HEK293 (cell line): ENCODE data around the gene TIMM17A.

ENCODE experiments used
- BCL11B ChIP-seq: fragments of 450-650 bp; formaldehyde crosslinking; IDR thresholded peaks from 2 replicates; pipeline ENCODE4 v1.5.1; 2016; ENCODE audit warnings: low read depth, missing biosample characterization, missing genetic modification characterization
- GLI4 ChIP-seq: fragments of 450-650 bp; formaldehyde crosslinking; IDR thresholded peaks from 2 replicates; pipeline ENCODE4 v1.5.1; 2016; ENCODE audit warnings: missing biosample characterization, missing genetic modification characterization
- GLIS2 ChIP-seq: fragments of 450-650 bp; formaldehyde crosslinking; IDR thresholded peaks from 2 replicates; pipeline ENCODE4 v1.5.1; 2016; ENCODE audit warnings: missing biosample characterization, missing genetic modification characterization
- HOXA7 ChIP-seq: sonication (generic); formaldehyde crosslinking; IDR thresholded peaks from 2 replicates; pipeline ENCODE4 v1.8.1; 2022; ENCODE audit warnings: missing genetic modification reagents, borderline replicate concordance
- KLF1 ChIP-seq: fragments of 450-650 bp; formaldehyde crosslinking; IDR thresholded peaks from 2 replicates; pipeline ENCODE4 v1.5.1; 2016; ENCODE audit warnings: missing biosample characterization, missing genetic modification characterization
- MZF1 ChIP-seq: fragments of 450-650 bp; formaldehyde crosslinking; IDR thresholded peaks from 2 replicates; pipeline ENCODE4 v1.5.1; 2017; ENCODE audit warnings: missing biosample characterization, missing genetic modification characterization, borderline replicate concordance
- OSR2 ChIP-seq: fragments of 450-650 bp; formaldehyde crosslinking; IDR thresholded peaks from 2 replicates; pipeline ENCODE4 v1.5.1; 2016; ENCODE audit warnings: missing biosample characterization, missing genetic modification characterization
- REST ChIP-seq: fragments of 450-650 bp; formaldehyde crosslinking; IDR thresholded peaks from 2 replicates; pipeline ENCODE4 v1.5.1; 2016; ENCODE audit warnings: missing biosample characterization, missing genetic modification characterization
- SP7 ChIP-seq: fragments of 450-650 bp; formaldehyde crosslinking; IDR thresholded peaks from 2 replicates; pipeline ENCODE4 v1.5.1; 2016; ENCODE audit warnings: missing biosample characterization, missing genetic modification characterization
- YY1 ChIP-seq: fragments of 450-650 bp; formaldehyde crosslinking; IDR thresholded peaks from 2 replicates; pipeline ENCODE4 v1.5.1; 2018; ENCODE audit warnings: missing biosample characterization, missing genetic modification characterization
- ZBTB11 ChIP-seq: fragments of 450-650 bp; formaldehyde crosslinking; conservative IDR thresholded peaks from 2 replicates; pipeline ENCODE4 v1.5.1; 2016; ENCODE audit warnings: low read depth, missing biosample characterization, missing genetic modification characterization
- ZBTB17 ChIP-seq: fragments of 450-650 bp; formaldehyde crosslinking; IDR thresholded peaks from 2 replicates; pipeline ENCODE4 v1.5.1; 2016; ENCODE audit warnings: missing biosample characterization, missing genetic modification characterization
- ZBTB8A ChIP-seq: fragments of 450-650 bp; formaldehyde crosslinking; IDR thresholded peaks from 2 replicates; pipeline ENCODE4 v1.5.1; 2016; ENCODE audit warnings: missing biosample characterization, missing genetic modification characterization
- ZIC2 ChIP-seq: fragments of 450-650 bp; formaldehyde crosslinking; IDR thresholded peaks from 2 replicates; pipeline ENCODE4 v1.5.1; 2016; ENCODE audit warnings: missing biosample characterization, missing genetic modification characterization
- ZNF10 ChIP-seq: fragments of 450-650 bp; formaldehyde crosslinking; IDR thresholded peaks from 2 replicates; pipeline ENCODE4 v1.5.1; 2017; ENCODE audit warnings: missing biosample characterization, missing genetic modification characterization
- ZNF2 ChIP-seq: fragments of 450-650 bp; formaldehyde crosslinking; IDR thresholded peaks from 2 replicates; pipeline ENCODE4 v1.5.1; 2016; ENCODE audit warnings: missing biosample characterization, missing genetic modification characterization
- ZNF274 ChIP-seq, 2 experiments: fragments of 200-500 bp in 1 of 2; fragments of 450-650 bp in 1 of 2; sonication (Bioruptor generic) in 1 of 2; formaldehyde crosslinking in 1 of 2; IDR thresholded peaks; 2 replicates each; pipeline versions ENCODE4 v1.5.1 to v1.6.1; 2014 to 2016; ENCODE audit warnings: borderline replicate concordance in 1 of 2, inconsistent platforms in 1 of 2, low read length in 1 of 2, missing biosample characterization in 1 of 2, missing genetic modification characterization in 1 of 2
- ZNF366 ChIP-seq: fragments of 450-650 bp; formaldehyde crosslinking; conservative IDR thresholded peaks from 2 replicates; pipeline ENCODE4 v1.5.1; 2016; ENCODE audit warnings: missing biosample characterization, missing genetic modification characterization
- ZNF394 ChIP-seq: fragments of 450-650 bp; formaldehyde crosslinking; IDR thresholded peaks from 2 replicates; pipeline ENCODE4 v1.5.1; 2016; ENCODE audit warnings: missing biosample characterization, missing genetic modification characterization, mild to moderate bottlenecking, moderate library complexity, borderline replicate concordance
- ZNF398 ChIP-seq: fragments of 450-650 bp; formaldehyde crosslinking; IDR thresholded peaks from 2 replicates; pipeline ENCODE4 v1.5.1; 2017; ENCODE audit warnings: missing biosample characterization, missing genetic modification characterization
- ZNF560 ChIP-seq: fragments of 450-650 bp; formaldehyde crosslinking; IDR thresholded peaks from 2 replicates; pipeline ENCODE4 v1.5.1; 2017; ENCODE audit warnings: missing biosample characterization, missing genetic modification characterization, borderline replicate concordance
- ZNF677 ChIP-seq: fragments of 450-650 bp; IDR thresholded peaks from 2 replicates; pipeline ENCODE4 v1.5.0; 2018; ENCODE audit warnings: missing biosample characterization, mild to moderate bottlenecking, missing genetic modification characterization, moderate library complexity
- ZNF785 ChIP-seq: fragments of 450-650 bp; formaldehyde crosslinking; IDR thresholded peaks from 2 replicates; pipeline ENCODE4 v1.5.1; 2016; ENCODE audit warnings: missing biosample characterization, missing genetic modification characterization
- ZSCAN16 ChIP-seq: fragments of 450-650 bp; formaldehyde crosslinking; IDR thresholded peaks from 2 replicates; pipeline ENCODE4 v1.5.1; 2016; ENCODE audit warnings: missing biosample characterization, missing genetic modification characterization
- ZXDB ChIP-seq: fragments of 450-650 bp; formaldehyde crosslinking; IDR thresholded peaks from 2 replicates; pipeline ENCODE4 v1.5.1; 2016; ENCODE audit warnings: missing biosample characterization, missing genetic modification characterization
- TF ChIP-seq, protein P1 (sequence below): fragments of 450-650 bp; formaldehyde crosslinking; IDR thresholded peaks from 2 replicates; pipeline ENCODE4 v1.5.1; 2016; ENCODE audit warnings: missing biosample characterization, missing genetic modification characterization
- TF ChIP-seq, protein P2 (sequence below): fragments of 450-650 bp; formaldehyde crosslinking; IDR thresholded peaks from 2 replicates; pipeline ENCODE4 v1.5.1; 2016; ENCODE audit warnings: missing biosample characterization, missing genetic modification characterization

Gene TIMM17A

GRCh38 chr1:201982623-201983379 is 27.5 kb downstream of the TIMM17A start, which contains the start of gene RNPEP (continued):
- peak; percentile 73; the same call in 1 of the 2 replicates for TF ChIP-seq ZNF398
- no peak for TF ChIP-seq ZNF785 (tag by site-specific recombination)
- TF ChIP-seq ZNF10: peak; percentile 6; the same call in 1 of the 2 replicates
- peak; percentile 86 for TF ChIP-seq ZBTB8A (tag by site-specific recombination)
- no peak for TF ChIP-seq BCL11B
- peak; percentile 76; the same call in 1 of the 2 replicates for TF ChIP-seq YY1 (tag by site-specific recombination)
- TF ChIP-seq SP7 (tag by site-specific recombination): peak; percentile 76
- peak; percentile 92 for TF ChIP-seq ZNF366 (tag by site-specific recombination)
- no peak for TF ChIP-seq REST (tag by site-specific recombination)
- no peak for TF ChIP-seq ZSCAN16
- TF ChIP-seq MZF1 (tag by site-specific recombination): 0 out of 2 replicates have a peak, but pooled peaks have one; percentile 5
- TF ChIP-seq, protein P1, sequence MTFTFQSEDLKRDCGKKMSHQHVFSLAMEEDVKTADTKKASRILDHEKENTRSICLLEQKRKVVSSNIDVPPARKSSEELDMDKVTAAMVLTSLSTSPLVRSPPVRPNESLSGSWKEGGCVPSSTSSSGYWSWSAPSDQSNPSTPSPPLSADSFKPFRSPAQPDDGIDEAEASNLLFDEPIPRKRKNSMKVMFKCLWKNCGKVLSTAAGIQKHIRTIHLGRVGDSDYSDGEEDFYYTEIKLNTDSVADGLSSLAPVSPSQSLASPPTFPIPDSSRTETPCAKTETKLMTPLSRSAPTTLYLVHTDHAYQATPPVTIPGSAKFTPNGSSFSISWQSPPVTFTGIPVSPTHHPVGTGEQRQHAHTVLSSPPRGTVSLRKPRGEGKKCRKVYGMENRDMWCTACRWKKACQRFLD (tag by site-specific recombination): no peak
- TF ChIP-seq ZIC2 (tag by site-specific recombination): peak; percentile 53; the same call in 1 of the 2 replicates
- peak; percentile 91 for TF ChIP-seq ZNF2 (tag by site-specific recombination)
- TF ChIP-seq, protein P2, sequence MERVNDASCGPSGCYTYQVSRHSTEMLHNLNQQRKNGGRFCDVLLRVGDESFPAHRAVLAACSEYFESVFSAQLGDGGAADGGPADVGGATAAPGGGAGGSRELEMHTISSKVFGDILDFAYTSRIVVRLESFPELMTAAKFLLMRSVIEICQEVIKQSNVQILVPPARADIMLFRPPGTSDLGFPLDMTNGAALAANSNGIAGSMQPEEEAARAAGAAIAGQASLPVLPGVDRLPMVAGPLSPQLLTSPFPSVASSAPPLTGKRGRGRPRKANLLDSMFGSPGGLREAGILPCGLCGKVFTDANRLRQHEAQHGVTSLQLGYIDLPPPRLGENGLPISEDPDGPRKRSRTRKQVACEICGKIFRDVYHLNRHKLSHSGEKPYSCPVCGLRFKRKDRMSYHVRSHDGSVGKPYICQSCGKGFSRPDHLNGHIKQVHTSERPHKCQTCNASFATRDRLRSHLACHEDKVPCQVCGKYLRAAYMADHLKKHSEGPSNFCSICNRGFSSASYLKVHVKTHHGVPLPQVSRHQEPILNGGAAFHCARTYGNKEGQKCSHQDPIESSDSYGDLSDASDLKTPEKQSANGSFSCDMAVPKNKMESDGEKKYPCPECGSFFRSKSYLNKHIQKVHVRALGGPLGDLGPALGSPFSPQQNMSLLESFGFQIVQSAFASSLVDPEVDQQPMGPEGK (tag by site-specific recombination): peak; percentile 85
- TF ChIP-seq GLI4 (tag by site-specific recombination): peak; percentile 70; the same call in 1 of the 2 replicates
- peak; percentile 56 for TF ChIP-seq ZXDB (tag by site-specific recombination)
- TF ChIP-seq ZNF394: no peak; the same call in 1 of the 2 replicates
- no peak for TF ChIP-seq ZNF274 (IDR thresholded peaks at IDR 0.05; ENCODE audit: low read length)
- no peak for TF ChIP-seq ZNF274 (tag by site-specific recombination; IDR thresholded peaks at IDR 0.05; ENCODE audit: borderline replicate concordance)
- TF ChIP-seq ZNF560 (tag by site-specific recombination): no peak
- peak; percentile 47 for TF ChIP-seq OSR2 (tag by site-specific recombination)
- TF ChIP-seq ZBTB17 (tag by site-specific recombination): peak; percentile 82
- TF ChIP-seq ZNF677 (tag by site-specific recombination): no peak
- TF ChIP-seq ZBTB11 (tag by site-specific recombination): peak; percentile 98
- no peak for TF ChIP-seq HOXA7
- peak; percentile 74 for TF ChIP-seq GLIS2 (tag by site-specific recombination)
- peak; percentile 95 for TF ChIP-seq KLF1 (tag by site-specific recombination)
